ENCODE data around the gene USP9X.

DNA sequence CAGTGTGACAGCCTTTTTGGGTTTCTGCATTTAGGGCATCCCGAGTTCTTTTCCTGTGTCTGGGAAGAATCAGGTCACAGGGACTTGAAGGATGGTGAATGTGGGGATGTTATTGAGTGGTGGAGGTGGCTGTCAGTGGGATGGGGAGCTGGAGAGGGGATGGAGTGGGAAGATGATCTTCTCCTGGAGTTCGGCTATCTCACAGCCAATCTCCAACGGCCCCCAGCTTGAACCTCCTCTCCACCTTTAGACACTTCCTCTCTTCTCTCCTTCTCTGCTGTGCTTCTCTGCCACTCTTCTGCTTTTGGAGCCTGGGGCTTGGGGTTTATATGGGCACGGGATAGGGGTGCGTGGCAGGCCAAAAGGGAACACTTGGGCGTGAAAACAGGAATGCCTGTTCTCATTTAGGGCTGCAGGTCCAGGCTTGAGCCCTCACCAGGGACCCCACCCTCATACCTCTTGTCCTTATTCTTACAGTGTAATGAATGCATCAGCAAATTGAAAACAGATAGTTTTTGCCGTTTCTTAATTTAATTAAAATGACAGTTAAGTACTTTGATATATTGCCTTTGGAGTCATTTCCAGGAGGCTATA, 37.5 kb downstream of the USP9X start:
- TF ChIP-seq POLR2AphosphoS5 (IDR thresholded peaks at IDR 0.05), result no peak
- TF ChIP-seq, protein P1, sequence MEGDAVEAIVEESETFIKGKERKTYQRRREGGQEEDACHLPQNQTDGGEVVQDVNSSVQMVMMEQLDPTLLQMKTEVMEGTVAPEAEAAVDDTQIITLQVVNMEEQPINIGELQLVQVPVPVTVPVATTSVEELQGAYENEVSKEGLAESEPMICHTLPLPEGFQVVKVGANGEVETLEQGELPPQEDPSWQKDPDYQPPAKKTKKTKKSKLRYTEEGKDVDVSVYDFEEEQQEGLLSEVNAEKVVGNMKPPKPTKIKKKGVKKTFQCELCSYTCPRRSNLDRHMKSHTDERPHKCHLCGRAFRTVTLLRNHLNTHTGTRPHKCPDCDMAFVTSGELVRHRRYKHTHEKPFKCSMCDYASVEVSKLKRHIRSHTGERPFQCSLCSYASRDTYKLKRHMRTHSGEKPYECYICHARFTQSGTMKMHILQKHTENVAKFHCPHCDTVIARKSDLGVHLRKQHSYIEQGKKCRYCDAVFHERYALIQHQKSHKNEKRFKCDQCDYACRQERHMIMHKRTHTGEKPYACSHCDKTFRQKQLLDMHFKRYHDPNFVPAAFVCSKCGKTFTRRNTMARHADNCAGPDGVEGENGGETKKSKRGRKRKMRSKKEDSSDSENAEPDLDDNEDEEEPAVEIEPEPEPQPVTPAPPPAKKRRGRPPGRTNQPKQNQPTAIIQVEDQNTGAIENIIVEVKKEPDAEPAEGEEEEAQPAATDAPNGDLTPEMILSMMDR (IDR thresholded peaks at IDR 0.05), result no peak
- TF ChIP-seq EP300 (IDR thresholded peaks at IDR 0.05), result no peak
- TF ChIP-seq POLR2A (IDR thresholded peaks at IDR 0.05), result no peak
